Thoracic aorta (tissue), 2 donors: Measurements from ENCODE around the gene TMPRSS11A. TPM values are rescaled to one million over a fixed set of nuclear protein-coding genes. Genes with fewer than 3 reads are reported as not detected.

ENCODE experiments used
- ATAC-seq: fragments of 150-250 bp; one replicate; pipeline ENCODE4 v1.8.0; 2017; ENCODE audit warnings: low read depth; ENCODE audit not compliant: insufficient number of reproducible peaks, low FRiP score
- DNase-seq: peaks from one replicate; pipeline ENCODE4 v3.0.0-alpha.2; 2020; ENCODE audit warnings: low spot score
- H3K27ac ChIP-seq, 2 donors: fragments of 200-600 bp; sonication (generic); 1 replicate in 1 of 2; 2 replicates in 1 of 2; pipeline ENCODE4 v1.5.1; 2016; ENCODE audit warnings: mild to moderate bottlenecking in 2 of 2, moderate library complexity in 2 of 2
- H3K27me3 ChIP-seq: fragments of 200-600 bp; sonication (generic); replicated peaks from 2 replicates; pipeline ENCODE4 v1.6.0; 2016; ENCODE audit warnings: mild to moderate bottlenecking; ENCODE audit not compliant: insufficient read depth
- H3K36me3 ChIP-seq: fragments of 200-600 bp; sonication (generic); one replicate; pipeline ENCODE4 v1.5.1; 2016
- H3K4me1 ChIP-seq, 2 donors: fragments of 200-600 bp; sonication (generic); 1 replicate in 1 of 2; 2 replicates in 1 of 2; pipeline versions ENCODE4 v1.5.1 to v1.6.0; 2016; ENCODE audit warnings: low read depth in 2 of 2, mild to moderate bottlenecking in 1 of 2; ENCODE audit not compliant: control insufficient read depth in 1 of 2
- H3K4me3 ChIP-seq: fragments of 200-600 bp; sonication (generic); 2 replicates; pipeline ENCODE4 v1.5.1; 2016; ENCODE audit warnings: mild to moderate bottlenecking
- H3K9me3 ChIP-seq: fragments of 200-600 bp; sonication (generic); 2 replicates; pipeline ENCODE4 v1.5.1; 2016
- total RNA-seq, 2 donors: library from RNA; depleted of rRNA; stranded (reverse); fragments of >200 nt; gene quantifications; one replicate each; pipeline versions ENCODE4 v1.1.0 to v1.2.3, GENCODE V29; 2016
- TF ChIP-seq, protein P1 (sequence below): fragments of 200-600 bp; sonication (generic); IDR thresholded peaks from one replicate; pipeline ENCODE4 v1.5.1; 2019; ENCODE audit warnings: antibody characterized with exemption

Gene TMPRSS11A
- total RNA-seq, 2 donors from 2014 or later, result not detected

DNA sequence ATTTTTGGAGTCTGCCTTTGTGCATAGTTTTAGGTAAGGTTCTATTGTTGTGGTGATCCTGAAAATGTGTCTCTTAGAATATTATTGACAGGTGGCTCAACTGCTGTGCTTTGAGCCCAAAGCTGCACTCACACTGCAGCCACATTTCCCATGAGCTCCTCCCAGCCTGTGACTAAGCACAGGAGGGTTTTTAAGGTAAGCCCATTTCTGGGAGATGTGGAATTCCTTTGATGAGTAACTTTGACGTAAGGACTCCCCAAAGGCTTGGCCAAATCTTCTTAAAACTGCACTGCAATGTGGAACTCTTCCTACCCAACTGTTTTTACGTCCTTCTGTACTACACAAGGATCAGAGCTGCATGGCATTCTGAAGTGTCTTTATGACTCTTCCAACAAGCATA lies 20.0 kb upstream of the TMPRSS11A start:
- ATAC-seq (no peak), DNase-seq (no peak)
- TF ChIP-seq, protein P1, sequence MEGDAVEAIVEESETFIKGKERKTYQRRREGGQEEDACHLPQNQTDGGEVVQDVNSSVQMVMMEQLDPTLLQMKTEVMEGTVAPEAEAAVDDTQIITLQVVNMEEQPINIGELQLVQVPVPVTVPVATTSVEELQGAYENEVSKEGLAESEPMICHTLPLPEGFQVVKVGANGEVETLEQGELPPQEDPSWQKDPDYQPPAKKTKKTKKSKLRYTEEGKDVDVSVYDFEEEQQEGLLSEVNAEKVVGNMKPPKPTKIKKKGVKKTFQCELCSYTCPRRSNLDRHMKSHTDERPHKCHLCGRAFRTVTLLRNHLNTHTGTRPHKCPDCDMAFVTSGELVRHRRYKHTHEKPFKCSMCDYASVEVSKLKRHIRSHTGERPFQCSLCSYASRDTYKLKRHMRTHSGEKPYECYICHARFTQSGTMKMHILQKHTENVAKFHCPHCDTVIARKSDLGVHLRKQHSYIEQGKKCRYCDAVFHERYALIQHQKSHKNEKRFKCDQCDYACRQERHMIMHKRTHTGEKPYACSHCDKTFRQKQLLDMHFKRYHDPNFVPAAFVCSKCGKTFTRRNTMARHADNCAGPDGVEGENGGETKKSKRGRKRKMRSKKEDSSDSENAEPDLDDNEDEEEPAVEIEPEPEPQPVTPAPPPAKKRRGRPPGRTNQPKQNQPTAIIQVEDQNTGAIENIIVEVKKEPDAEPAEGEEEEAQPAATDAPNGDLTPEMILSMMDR, result no peak

GRCh38 chr4:67980512-67980911 lies 17.2 kb upstream of the TMPRSS11A start:
- DNase-seq (no peak), ATAC-seq (no peak)
- no peak overlapping the region for H3K27ac ChIP-seq
- H3K36me3 ChIP-seq, result no peaks in the 10 kb centered on the region
- TF ChIP-seq, protein P1, result no peak
- H3K27me3 ChIP-seq, result no peaks in the 10 kb centered on the region
- no peaks in the 10 kb centered on the region for H3K4me1 ChIP-seq
- H3K9me3 ChIP-seq, result peaks cover 8% of the 10 kb centered on the region
- no peak overlapping the region for H3K4me3 ChIP-seq

More for the DNA sequence above, 20.0 kb upstream of the TMPRSS11A start:
- H3K9me3 ChIP-seq, result peaks cover 5% of the 10 kb centered on the region
- no peaks in the 10 kb centered on the region for H3K27me3 ChIP-seq
- H3K4me1 ChIP-seq, result no peaks in the 10 kb centered on the region
- no peak overlapping the region for H3K4me3 ChIP-seq
- H3K36me3 ChIP-seq, result no peaks in the 10 kb centered on the region
- no peak overlapping the region for H3K27ac ChIP-seq

DNA sequence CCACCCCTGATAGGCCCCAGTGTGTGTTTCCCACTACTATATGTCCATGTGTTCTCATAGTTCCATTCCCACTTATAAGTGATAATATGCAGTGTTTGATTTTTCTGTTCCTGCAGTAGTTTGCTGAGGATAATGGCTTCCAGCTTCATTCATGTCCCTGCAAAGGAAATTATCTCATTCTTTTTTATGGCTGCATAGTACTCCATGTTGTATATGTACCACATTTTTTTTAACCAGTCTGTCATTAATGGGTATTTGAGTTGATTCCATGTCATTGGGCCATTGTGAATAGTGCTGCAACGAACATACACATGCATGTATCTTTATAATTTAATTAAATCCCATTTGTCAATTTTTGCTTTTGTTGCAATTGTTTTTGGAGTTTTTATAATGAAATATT lies 10.3 kb upstream of the TMPRSS11A start:
- DNase-seq (no peak), ATAC-seq (no peak)
- TF ChIP-seq, protein P1, result no peak
- Histone ChIP-seq H3K27ac (no peak overlapping the region), H3K4me1 (no peaks in the 10 kb centered on the region), H3K27me3 (no peaks in the 10 kb centered on the region), H3K36me3 (no peaks in the 10 kb centered on the region), H3K4me3 (no peak overlapping the region), H3K9me3 (peaks cover 8% of the 10 kb centered on the region)

DNA sequence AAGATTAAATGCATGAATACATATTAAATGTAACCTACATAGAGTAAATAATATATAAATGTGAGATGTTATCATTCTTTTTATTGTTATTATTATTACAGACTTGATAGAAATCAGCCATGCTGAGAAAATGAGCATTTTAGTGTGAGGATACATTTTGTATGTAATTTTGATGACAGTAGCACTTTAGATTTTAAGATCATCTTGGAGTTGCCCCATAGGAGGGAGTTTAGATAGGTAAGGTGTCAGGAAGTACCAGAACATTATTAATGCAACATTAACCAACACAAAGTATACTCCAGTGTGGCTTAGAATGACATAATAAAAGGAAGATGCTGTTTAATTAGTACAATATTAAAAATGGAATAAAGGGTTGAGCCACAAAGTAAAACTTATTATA lies 8.4 kb downstream of the TMPRSS11A start:
- no peaks in the 10 kb centered on the region for H3K36me3 ChIP-seq
- no peaks in the 10 kb centered on the region for H3K27me3 ChIP-seq
- TF ChIP-seq, protein P1, result no peak
- H3K9me3 ChIP-seq, result no peaks in the 10 kb centered on the region
- no peak overlapping the region for H3K27ac ChIP-seq
- no peaks in the 10 kb centered on the region for H3K4me1 ChIP-seq
- no peak overlapping the region for H3K4me3 ChIP-seq
- DNase-seq, result no peak
- no peak for ATAC-seq

DNA sequence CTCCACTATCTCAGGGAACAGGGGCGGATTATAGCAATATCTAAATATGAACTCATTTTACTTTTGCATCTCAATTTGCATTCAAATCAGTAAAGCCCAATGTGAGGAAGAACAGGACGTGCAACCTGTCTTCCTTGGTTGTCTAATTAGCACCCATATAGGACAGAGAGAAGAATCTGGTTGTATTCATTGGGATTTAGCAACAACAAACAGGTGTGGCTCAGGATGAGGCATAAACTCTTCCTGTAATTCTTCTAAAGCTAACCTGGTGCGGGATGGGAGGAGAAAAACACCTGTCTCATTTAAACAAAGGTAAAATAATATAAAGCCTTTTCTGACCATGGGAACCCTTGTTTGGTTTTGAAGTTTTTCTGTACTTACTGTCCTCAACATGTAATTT lies 22.2 kb downstream of the TMPRSS11A start:
- H3K27me3 ChIP-seq, result no peaks in the 10 kb centered on the region
- ATAC-seq (no peak), DNase-seq (no peak)
- H3K9me3 ChIP-seq, result no peaks in the 10 kb centered on the region
- no peak overlapping the region for H3K4me3 ChIP-seq
- no peaks in the 10 kb centered on the region for H3K4me1 ChIP-seq
- TF ChIP-seq, protein P1, result no peak
- no peak overlapping the region for H3K27ac ChIP-seq
- no peaks in the 10 kb centered on the region for H3K36me3 ChIP-seq
